Activated CD8-positive, alpha-beta memory T cell treated with anti-CD3 and anti-CD28 coated beads, Interleukin-2, amount 50 U/mL, for 24 hours (primary cell): ENCODE measurements around the gene MAPK1IP1L.
"Not testable (repeated sequence)": the region's sequence is repeated elsewhere in the genome, so short reads cannot be mapped to it uniquely, and the experiment has no call there.

Experiments used
- DNase-seq: peaks from one replicate; pipeline ENCODE4 v3.0.0-alpha.2; 2020; ENCODE audit errors: extremely low read depth

The MAPK1IP1L gene

DNA sequence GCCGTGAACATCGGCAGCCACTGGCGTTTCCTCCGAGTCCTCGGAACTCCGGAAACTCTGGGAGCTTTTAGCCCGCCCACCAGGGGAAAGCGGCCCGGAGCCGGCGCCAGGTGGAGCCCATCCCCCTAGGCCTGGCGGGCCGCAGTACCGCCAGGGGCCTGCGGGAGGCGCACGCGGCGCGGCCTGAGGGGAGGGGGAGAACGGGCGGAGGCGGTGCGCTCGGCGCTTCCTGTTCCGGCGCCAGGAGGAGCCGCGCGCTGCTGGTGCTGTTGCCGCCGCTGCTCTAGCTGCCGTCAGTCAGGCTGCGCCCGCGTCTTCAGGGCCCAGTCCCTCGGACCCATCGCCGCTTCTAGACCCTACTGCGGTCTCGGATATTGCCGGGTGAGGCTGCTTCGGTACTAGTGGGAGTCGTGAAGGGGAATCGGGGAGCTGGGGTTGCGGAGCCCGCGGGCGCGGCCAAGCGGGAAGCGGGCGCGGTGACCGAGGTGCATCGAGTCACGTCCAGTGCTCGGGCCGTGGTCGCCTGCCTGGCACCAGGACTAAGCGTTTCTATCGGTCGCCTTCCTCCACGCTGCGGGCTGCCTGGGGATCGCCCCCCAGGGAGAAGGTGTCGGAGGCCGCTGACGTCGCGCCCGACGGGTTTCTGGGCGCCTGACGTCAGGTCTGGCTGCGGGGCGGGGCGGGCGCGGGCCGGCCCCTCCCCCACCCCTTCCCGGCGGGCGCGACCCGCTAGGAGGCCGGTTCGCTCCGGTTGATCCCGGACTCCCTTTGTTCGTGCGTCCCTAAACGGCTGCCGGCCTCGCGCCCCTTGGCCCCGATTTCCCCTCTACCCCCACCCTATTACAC lies at the start of gene MAPK1IP1L:
Gene MAPK1IP1L (plus strand): TSS at position 225 of the 846 bp plus-strand sequence. CDS start 10,037 bp downstream, outside the sequence.
- DNase-seq: peak; percentile 57

DNA sequence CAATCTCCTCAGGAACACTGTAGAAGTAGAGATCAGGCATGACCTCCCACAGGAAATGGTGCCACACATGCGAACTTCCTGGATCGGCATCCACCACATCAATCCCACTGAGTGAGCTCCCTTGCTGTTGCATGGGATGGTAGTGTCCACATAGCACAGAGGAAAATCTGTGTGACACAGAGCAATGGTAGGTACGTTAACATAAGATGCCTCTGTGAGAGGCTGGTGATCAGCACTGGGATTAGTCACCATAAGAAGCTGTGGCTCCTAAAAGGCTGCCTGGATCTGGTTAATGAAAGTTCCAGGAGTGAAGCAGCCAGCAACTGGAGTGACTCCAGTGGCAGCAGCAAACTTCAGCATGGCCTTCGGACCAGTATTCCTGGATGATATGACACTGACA lies 46.4 kb upstream of the MAPK1IP1L start:
- DNase-seq: no peak

DNA sequence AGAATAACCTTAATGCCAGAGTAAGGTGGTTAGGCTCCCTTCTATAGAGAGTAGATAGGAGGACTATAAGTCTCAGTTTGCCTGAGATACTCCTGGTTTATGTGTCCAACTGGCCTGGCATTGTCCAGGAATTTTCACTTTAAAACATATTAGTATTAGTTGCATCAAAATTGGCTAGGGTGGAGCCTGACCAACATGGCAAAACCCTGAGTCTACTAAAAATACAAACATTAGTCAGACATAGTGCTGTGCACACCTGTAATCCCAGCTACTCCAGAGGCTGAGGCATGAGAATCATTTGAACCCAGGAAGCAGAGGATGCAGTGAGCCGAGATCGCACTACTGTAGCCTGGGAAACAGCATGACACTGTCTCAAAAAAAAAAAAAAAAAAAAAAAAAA lies 36.4 kb upstream of the MAPK1IP1L start:
- no peak for DNase-seq

DNA sequence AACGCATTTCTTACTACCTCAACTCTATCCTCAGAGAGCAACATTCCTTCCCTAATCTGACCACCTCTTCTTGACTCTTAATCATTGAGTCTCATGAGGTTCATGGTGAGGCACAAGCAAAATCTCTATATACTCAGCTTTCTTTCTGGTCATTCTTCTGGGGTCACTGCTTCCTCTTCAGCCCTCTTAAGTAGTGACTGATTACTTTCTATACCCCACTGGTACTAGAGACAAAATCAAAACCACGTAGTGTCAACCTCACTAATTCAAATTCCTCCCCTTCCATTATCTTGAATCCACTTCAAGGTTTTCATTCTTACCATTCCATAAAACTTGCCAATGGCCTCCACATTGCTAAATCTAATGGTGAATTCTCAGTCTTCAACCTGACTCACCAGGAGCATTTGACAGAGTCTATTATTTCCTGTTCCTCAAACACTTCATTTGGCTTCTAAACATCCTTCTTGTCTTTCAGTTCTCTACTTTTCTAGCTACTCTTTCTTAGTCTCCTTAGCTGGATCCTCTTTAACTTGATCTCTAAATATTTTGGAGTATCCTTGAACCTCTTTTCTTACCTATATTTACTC lies 31.4 kb upstream of the MAPK1IP1L start:
- no peak for DNase-seq

DNA sequence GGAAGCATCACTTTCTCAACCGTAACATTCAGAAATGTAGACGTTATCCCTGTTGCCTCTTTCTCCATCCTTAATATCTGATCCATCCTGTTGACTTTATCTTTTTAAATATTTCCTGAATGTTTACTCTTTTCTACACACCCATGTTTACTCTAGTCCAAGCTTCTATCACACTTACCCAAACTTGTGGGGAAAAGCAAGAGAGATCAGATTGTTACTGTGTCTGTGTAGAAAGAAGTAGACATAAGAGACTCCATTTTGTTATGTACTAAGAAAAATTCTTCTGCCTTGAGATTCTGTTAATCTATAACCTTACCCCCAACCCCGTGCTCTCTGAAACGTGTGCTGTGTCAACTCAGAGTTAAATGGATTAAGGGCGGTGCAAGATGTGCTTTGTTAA lies 27.1 kb upstream of the MAPK1IP1L start:
- not testable (repeated sequence) for DNase-seq

DNA sequence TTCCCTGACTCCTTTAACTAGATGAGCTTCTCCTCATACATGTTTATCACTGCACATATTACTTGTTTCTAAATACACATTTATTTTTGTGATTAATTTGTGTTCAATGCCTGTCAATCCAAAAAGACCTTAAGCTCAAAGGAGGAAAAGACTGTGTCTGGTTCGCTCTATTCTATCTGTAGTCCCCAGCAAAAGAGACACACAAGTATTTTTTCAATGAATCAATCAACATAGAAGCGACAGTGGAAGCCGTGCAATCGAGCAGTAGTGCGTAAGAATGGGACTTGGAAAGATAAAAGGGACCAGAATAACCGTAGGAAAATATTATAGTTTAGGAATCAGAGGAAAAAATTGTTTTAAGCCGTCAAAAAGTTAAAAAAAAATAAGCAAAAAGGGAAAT lies 25.5 kb upstream of the MAPK1IP1L start:
- no peak for DNase-seq

DNA sequence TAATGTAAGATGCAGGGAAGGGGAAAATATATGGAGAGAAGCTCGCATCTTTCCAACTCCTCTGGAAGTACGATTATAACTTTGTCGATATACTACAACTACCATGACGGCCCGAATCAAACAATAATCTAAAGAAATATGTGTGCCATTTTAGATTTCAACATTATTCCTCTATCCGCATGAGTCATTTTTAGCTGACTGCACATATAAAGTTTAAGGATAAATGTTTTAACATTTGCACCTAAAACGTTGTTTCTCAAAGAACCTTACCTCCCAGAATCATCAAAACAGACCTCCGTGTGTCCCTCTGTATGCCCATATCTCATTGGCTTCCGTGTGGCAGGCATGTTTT lies 25.0 kb upstream of the MAPK1IP1L start:
- no peak for DNase-seq

DNA sequence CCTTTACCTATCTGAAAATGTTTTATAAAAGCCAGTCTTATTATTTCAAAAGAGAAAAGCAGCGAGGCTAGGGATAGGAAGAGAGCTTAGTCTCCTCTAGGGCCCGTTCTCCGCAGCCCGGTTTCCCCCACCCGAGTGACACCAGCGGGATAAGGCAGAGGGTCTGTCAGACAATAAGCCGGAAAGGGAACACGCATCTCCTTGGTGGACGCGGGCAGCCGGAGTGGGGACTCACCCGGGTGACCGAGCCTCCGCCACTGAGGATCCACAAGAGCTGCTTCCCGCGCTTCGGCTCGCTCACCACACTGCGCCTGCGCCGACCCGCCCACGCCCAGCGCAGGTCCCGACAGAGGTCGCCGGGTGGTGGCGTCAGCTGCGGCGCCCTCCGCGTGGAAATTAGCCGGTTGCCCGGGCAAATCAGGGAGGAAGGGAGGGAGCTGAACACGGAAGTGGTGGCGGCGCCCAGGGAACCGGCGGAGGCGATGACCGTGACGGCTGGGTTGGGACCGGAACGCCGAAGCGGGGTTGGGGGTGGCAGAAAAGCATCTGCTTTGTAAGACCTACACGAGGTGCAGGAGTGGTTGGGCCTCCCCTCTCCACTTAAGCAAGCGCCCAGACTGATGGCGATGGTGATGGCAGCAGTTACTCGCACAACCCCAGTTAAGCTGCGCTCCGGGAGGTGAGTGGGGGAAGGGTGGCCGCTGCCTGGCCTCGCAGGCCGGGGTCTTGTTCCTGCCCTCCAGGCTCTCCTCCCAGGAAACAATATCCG lies 24.5 kb upstream of the MAPK1IP1L start, which contains the start of the genes SOCS4 and WDHD1:
Gene SOCS4 (plus strand): TSS at position 444 of the 769 bp plus-strand sequence. CDS start 15,806 bp downstream, outside the sequence.
Gene WDHD1 (minus strand): TSS at position 307 of the 769 bp plus-strand sequence. CDS start 312 bp downstream, outside the sequence.
- DNase-seq: peak; percentile 90

DNA sequence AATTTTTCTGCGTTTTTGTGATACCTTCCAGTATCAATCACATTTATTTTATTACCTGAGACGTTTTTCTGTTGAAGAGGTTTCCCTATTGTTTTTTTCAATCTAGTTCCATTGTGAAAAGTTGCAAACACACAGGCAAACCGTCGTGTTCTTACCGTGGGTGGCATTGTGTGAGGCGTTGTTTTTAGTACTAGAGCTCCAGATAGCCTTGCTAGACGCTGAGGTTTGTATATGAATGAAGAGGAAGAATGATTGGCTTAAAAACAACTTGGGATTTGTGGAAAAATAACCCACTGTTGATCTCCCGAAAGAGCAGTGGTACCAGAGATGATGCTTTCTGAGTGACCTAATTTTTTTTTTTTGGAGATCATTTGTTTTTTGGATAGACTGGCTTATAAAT lies 23.4 kb upstream of the MAPK1IP1L start:
- no peak for DNase-seq

DNA sequence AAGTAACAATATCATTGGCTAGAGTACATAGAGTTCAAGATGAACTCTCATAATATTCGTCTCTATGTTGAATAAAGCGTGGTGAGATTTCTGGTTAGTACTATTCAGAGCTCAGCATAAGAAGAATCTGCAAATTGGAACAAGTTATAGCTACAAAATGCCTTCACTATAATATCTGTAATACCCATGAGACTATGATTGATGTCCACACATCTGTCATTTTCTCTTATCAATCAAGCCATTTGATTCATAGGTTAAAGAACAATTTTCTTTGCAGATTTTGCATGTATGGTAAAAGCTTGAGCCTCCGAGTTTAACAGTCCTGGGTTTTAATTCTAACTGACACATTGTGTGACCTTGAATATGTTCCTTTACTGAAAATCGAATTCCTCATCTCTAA lies 23.0 kb upstream of the MAPK1IP1L start:
- DNase-seq: no peak

DNA sequence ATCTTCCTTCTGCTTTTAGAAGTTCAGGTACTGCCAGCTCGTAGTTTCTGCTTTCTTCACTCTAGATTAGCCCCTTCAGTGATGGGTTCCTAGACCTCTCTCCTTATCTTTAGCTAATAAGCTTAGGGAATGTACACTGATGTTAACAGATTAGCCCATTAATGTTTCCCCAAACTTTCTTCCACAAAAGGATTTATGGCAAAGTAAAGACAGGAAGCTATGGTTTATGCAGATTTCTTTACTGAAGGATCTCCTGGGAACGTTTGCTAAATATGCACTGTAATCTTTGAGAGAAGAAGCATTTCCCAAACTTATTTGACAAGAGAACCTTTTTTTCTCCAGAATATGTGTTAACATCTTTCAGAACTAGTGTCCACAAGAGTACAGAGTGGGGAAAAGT lies 20.3 kb upstream of the MAPK1IP1L start:
- no peak for DNase-seq

DNA sequence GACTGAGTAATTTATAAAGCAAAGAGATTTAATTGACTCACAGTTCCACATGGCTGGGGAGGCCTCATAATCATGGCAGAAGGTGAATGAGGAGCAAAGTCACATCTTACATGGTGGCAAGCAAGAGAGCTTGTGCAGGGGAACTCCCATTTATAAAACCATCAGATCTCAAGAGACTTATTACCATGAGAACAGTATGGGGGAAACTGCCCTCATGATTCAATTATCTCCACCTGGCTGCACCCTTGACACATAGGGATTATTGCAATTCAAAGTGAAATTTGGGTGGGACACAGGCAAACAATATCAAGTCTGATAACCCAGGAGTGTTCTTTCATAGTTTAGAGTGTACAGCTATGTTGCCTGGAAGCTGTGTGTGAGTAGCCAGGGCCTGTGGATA lies 13.5 kb upstream of the MAPK1IP1L start:
- DNase-seq: not testable (repeated sequence)

DNA sequence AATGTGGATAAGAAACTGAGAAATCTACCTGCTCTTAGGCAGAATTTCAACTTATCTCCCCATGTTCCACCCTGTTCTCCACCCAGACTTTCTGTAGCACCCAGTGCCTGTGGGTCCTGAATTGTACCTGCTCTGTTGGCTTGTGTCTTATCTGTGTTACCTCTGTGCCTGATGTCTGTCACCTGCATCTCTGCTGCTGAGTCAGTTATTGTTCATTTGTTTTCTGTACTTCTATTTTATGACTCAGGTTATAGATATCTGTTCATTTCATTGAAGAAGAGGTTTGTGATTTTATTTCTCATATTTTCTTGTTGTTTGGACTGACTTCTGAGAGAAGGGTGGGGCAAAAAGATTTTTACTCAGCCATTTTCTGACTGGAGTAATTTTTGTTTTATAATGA lies 12.7 kb upstream of the MAPK1IP1L start:
- no peak for DNase-seq

DNA sequence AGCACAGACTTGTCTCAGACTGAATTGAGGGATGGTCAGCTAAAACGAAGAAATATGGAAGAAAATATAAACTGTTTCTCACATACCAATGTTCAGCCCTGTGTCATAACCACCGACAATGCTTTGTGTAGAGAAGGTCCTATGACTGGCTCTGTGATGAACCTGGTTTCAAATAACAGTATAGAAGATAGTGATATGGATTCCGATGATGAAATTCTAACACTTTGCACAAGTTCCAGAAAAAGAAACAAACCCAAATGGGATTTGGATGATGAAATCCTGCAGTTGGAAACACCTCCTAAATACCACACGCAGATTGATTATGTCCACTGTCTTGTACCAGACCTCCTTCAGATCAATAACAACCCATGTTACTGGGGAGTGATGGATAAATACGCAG lies 7.9 kb upstream of the MAPK1IP1L start:
- no peak for DNase-seq

DNA sequence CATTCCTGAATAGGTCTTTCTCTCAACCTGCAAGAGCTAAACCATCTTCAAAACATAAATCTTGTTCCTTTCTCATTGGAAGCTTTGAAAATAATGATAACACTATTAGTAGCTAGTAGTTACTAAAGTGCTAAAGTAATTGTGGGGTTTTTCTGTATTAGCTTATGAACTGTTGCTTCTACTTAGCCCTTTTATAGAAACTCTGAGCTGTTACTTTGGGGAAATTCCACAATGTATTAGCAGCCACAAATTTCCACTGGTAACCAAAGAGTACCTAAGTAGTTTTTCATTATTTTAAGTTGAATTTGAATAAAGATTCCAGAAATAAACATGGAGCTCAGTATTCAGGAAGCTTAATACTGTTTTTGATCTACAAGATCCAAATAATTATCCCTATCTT lies 6.4 kb upstream of the MAPK1IP1L start:
- no peak for DNase-seq

DNA sequence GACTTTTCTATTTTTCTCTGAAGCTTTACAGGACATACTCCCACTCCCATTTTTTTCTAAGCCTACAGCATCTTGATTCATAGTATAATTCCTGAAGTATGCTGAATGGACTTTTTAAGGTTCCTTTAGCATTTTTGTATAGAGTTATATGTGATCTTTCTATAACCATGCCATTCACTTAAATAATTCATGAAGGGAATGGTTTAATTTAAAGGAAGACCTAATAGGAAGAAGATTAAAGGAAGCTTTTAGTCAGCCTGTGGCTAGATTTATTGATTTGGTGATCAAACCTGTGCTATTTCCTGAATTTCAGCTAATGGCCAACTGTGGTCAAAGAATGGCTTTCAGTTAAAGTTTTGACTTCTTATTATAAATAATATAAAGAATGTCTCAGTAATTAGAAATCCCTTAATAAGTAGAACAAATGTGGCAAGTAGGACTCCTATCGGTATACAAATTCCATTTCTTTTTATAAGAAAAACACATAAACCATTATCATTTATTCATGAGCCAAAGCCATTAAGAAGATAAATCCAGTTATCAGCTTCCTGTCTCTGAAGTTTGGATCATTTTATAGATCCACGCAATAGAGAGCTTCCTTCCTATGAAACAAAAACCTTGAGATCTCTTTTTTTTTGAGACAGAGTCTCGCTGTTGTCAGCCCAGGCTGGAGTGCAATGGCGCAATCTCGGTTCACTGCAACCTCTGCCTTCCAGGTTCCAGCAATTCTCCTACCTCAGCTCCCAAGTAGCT lies 4.0 kb upstream of the MAPK1IP1L start:
- DNase-seq: no peak

DNA sequence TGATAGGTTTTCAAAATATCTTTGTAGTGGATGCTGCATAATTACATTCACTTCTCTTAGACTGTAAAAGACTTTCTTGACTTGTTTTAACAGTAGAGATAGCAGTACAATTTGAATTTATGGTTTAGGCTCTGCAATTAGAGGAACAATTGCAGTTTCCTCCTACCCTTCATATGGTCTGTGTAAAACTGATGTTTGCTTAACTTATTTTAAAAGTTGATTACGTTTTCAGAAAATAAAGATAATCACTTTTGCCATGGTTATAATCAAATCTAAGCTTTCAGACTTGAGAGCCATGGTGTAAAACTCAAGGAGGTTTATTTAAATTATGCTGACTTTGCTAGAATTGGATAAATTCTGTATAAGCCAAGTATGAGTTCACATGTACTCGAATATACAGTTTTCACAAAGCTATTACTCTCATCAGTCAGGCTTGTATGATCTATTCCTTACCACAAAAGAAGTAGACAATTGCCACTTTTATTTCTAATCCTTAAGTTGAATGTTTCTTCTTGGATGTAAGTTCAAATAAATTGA lies 2.5 kb upstream of the MAPK1IP1L start:
- DNase-seq: no peak

DNA sequence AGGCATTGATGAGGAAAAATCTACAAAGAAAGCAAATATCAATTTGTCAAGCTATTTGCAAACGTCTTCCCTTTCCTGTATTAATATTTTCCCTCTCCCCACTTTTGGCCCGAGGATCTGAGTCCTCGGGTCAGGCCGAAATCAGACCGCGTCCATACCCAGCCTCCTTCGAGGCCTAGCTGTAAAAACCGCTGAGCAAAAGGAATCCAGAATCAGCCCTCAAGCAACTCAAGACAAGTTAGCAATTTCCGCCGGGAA lies 353 bp upstream of the MAPK1IP1L start:
- DNase-seq: no peak

DNA sequence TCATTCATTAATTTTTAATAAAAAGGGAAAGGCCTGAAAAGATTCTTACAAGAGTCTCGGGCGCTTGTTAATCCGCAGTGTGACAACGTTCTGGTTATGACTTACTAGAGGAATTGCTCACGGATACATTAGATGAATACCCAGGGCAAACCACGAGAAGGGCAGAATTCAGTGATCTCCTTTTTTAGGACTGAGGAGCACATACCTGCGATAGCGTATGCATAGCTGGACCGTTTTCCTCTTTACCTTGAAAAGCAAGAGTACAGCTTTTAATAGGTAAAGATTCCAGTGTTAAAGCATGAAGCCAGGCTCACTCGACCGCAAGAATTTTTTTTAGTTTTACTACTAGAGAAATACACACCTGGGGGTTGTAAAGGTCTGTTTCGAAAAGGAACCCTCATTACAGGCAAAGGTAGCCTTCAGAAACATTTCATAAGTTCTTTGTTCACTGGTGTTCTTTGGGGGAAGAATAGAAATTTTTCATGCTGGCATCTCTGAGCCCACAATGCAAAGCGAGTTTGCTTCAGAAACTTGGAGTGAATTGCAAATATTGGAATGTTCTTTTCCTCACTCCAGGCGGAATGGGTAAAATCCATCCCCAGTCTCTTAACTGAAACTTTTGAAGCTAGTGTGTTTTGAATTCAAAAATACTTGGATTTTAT lies 953 bp downstream of the MAPK1IP1L start:
- DNase-seq: no peak

DNA sequence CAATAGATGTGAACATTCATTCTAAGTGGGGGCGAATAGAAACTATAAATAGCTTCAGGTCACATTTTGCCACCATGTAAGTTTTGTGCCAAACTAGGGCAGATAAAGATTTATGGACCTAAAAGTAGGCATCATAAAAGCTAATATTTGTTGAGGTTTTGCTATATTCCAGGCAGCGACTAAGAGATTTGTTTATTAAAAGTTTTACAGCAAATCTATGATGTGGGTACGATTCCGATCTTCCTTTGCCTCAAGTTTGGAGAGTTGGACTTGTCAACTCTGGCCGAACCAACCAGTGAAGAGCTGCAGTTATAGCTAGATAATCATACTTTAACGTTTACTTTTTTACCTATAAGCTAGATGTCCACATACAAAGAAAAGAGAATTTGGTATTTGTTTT lies 1.6 kb downstream of the MAPK1IP1L start:
- DNase-seq: no peak

DNA sequence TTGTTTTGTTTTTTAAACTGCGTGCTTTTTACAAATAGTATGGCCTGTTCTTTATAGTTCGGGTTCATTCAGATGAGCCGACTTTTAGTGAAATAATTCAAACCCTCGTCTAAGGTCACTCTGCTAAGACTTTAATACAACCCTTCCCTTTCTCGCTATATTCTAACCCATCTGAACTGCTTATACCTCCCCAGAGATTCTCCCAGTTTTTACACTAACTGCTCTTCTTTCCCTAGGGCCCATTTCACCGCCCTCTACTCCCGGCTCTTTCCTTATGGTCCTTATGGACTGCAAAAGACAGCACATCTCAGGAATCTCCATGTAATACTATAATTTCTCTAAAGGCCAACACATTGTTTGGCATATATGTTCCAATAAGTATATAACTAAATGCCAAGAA lies 2.1 kb downstream of the MAPK1IP1L start:
- no peak for DNase-seq
